Trophoblast cell (in vitro differentiated cells and primary cell): ENCODE measurements around the gene MYL3.

ENCODE experiments used
- DNase-seq, 2 donors: peaks; one replicate each; pipeline ENCODE4 v3.0.0-alpha.2; 2016
- H2AFZ ChIP-seq: 2 replicates; pipeline ENCODE4 v1.6.1; 2013; ENCODE audit warnings: low read length, moderate library complexity, mild to moderate bottlenecking; ENCODE audit not compliant: insufficient read depth, poor library complexity
- H2AK5ac ChIP-seq: 2 replicates; pipeline ENCODE4 v1.6.1; 2013; ENCODE audit warnings: mild to moderate bottlenecking, low read length
- H2BK120ac ChIP-seq: 2 replicates; pipeline ENCODE4 v1.6.1; 2013; ENCODE audit warnings: low read length, mild to moderate bottlenecking, moderate library complexity; ENCODE audit not compliant: insufficient read depth, poor library complexity
- H2BK12ac ChIP-seq: 2 replicates; pipeline ENCODE4 v1.6.1; 2013; ENCODE audit warnings: mild to moderate bottlenecking, low read length, moderate library complexity
- H2BK5ac ChIP-seq: 2 replicates; pipeline ENCODE4 v1.6.1; 2013; ENCODE audit warnings: low read length, low read depth, moderate library complexity, mild to moderate bottlenecking; ENCODE audit not compliant: poor library complexity
- H3K14ac ChIP-seq: 2 replicates; pipeline ENCODE4 v1.6.1; 2013; ENCODE audit warnings: mild to moderate bottlenecking, low read length
- H3K18ac ChIP-seq: 2 replicates; pipeline ENCODE4 v1.6.1; 2013; ENCODE audit warnings: mild to moderate bottlenecking, low read length
- H3K23ac ChIP-seq: 2 replicates; pipeline ENCODE4 v1.6.1; 2013; ENCODE audit warnings: low read length
- H3K27ac ChIP-seq: 2 replicates; pipeline ENCODE4 v1.5.1; 2013; ENCODE audit warnings: low read depth, mild to moderate bottlenecking, inconsistent platforms, low read length, moderate library complexity
- H3K27me3 ChIP-seq: 2 replicates; pipeline ENCODE4 v1.6.1; 2013; ENCODE audit warnings: inconsistent platforms, mild to moderate bottlenecking, low read length, moderate library complexity; ENCODE audit not compliant: insufficient read depth
- H3K36me3 ChIP-seq, 2 experiments: 1 replicate in 1 of 2; 2 replicates in 1 of 2; pipeline ENCODE4 v1.6.1; 2013; ENCODE audit warnings: low read length in 2 of 2, mild to moderate bottlenecking in 2 of 2, moderate library complexity in 1 of 2; ENCODE audit not compliant: insufficient read depth in 2 of 2, control insufficient read depth in 1 of 2
- H3K4ac ChIP-seq: 2 replicates; pipeline ENCODE4 v1.6.1; 2013; ENCODE audit warnings: low read depth, mild to moderate bottlenecking, low read length, moderate library complexity
- H3K4me1 ChIP-seq, 2 experiments: 1 replicate in 1 of 2; 2 replicates in 1 of 2; pipeline ENCODE4 v1.6.1; 2013; ENCODE audit warnings: low read length in 2 of 2, mild to moderate bottlenecking in 2 of 2, moderate library complexity in 1 of 2; ENCODE audit not compliant: insufficient read depth in 2 of 2, control insufficient read depth in 1 of 2
- H3K4me2 ChIP-seq: 2 replicates; pipeline ENCODE4 v1.6.1; 2013; ENCODE audit warnings: inconsistent platforms, mild to moderate bottlenecking, low read length, moderate library complexity
- H3K4me3 ChIP-seq: 2 replicates; pipeline ENCODE4 v1.5.1; 2013; ENCODE audit warnings: mild to moderate bottlenecking, low read depth, low read length, inconsistent platforms
- H3K79me1 ChIP-seq: one replicate; pipeline ENCODE4 v1.6.1; 2013; ENCODE audit warnings: low read length
- H3K79me2 ChIP-seq: 2 replicates; pipeline ENCODE4 v1.6.1; 2013; ENCODE audit warnings: low read length, mild to moderate bottlenecking; ENCODE audit not compliant: control insufficient read depth, insufficient read depth, poor library complexity
- H3K9ac ChIP-seq: 2 replicates; pipeline ENCODE4 v1.6.1; 2013; ENCODE audit warnings: mild to moderate bottlenecking, low read length
- H3K9me3 ChIP-seq: 2 replicates; pipeline ENCODE4 v1.6.1; 2013; ENCODE audit warnings: low read depth, mild to moderate bottlenecking, control low read depth, inconsistent platforms, low read length; ENCODE audit not compliant: insufficient read depth
- H4K12ac ChIP-seq: 2 replicates; pipeline ENCODE4 v1.6.1; 2013; ENCODE audit warnings: low read depth, mild to moderate bottlenecking, low read length, moderate library complexity
- H4K8ac ChIP-seq: 2 replicates; pipeline ENCODE4 v1.6.1; 2013; ENCODE audit warnings: low read depth, mild to moderate bottlenecking, low read length, moderate library complexity
- H4K91ac ChIP-seq: one replicate; pipeline ENCODE4 v1.6.1; 2013; ENCODE audit warnings: low read depth, mild to moderate bottlenecking, low read length, moderate library complexity
- WGBS: extraction: QIAGEN DNeasy Blood & Tissue Kit; methylation state at CpG from one replicate; pipeline ENCODE4 v1.1.7; 2013; ENCODE audit warnings: missing lambda C conversion rate; ENCODE audit not compliant: insufficient read length, insufficient coverage; ENCODE audit errors: extremely low coverage; 5-methylcytosine and 5-hydroxymethylcytosine counted together

Gene MYL3

DNA sequence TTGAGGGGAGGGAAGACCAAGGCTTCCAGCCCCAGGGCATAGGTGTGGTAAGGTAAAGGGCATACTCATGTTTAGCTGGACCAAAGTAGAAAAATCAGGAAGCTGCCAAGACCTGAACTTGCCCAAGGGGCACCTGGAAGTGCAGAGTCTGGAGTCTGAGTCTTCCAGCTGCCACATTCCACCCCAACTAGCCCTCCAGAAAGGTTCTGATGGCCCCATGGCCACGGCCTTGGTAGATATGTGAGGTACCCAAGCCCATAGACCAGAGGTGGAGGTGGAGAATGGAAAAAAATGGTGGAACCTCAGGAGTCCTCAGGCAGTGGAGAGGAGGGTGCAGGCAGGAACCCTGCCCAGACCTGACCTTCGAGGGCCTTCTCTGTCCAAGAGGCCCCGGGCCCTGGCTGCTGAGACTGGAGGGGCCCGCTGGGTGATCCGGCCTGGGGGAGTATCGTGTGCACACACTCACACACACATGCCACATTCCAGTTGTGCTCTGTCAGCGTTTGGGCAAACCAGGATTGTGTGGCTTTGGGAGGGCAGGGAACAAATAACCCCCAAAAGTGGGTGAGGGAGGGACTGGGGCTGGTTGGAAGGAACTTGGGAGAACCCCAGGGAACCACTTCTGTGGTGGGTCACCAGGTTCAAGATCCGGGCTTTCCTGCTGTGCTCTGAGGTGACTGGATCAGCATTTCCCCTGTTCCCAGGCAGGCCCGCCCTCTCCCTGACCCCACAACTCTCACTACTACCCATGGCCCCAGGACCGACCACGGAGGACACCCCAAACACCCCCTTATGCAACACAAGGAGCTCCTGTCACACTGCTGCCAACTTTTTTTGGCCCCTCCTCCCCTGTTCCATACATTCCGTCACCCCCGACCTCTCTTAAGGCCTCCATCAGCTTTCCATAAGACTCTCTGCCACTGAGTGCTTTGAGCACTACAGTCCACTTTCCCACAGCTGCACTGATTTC, 11.6 kb downstream of the MYL3 start:
- Histone ChIP-seq H3K14ac (no peak overlapping the region), H3K18ac (no peak overlapping the region), H2BK120ac (no peak overlapping the region), H4K8ac (no peak overlapping the region), H3K4me2 (no peak overlapping the region), H3K4ac (no peak overlapping the region), H3K9me3 (peaks cover 3% of the 10 kb centered on the region), H4K91ac (no peak overlapping the region), H2AFZ (no peak overlapping the region), H3K27ac (no peak overlapping the region), H3K36me3 (no peaks in the 10 kb centered on the region), H4K12ac (no peak overlapping the region), H2BK12ac (no peak overlapping the region), H2BK5ac (no peak overlapping the region), H3K23ac (no peak overlapping the region), H3K79me2 (no peaks in the 10 kb centered on the region), H3K9ac (peak overlapping the region; percentile 25), H3K4me3 (no peak overlapping the region), H3K27me3 (no peaks in the 10 kb centered on the region), H3K4me1 (peaks cover 0 to 2% of the 10 kb centered on the region in 2 experiments), H2AK5ac (no peak overlapping the region), H3K79me1 (no peaks in the 10 kb centered on the region)
- DNase-seq, result peak in 1 of 2 donors; percentile 36
- no CpG with 5 or more reads among the region's 13 CpGs for WGBS

DNA sequence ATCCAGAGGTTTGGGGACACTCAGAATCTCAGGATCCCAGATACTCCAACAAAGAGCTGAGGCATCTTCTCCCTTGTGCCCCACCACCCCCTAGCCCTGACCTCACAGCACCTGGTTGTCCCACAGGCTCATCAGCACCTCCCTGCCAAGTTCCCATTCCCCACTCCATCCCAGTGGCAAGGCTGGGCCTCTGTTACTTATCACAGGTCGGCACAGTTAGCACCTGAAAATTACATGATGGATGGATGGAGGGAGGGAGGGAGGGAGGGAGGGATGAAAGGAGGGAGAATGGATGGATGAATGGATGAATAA, 12.8 kb downstream of the MYL3 start:
- H2BK120ac ChIP-seq, result no peak overlapping the region
- no peak overlapping the region for H3K23ac ChIP-seq
- H3K27me3 ChIP-seq, result no peaks in the 10 kb centered on the region
- H3K79me2 ChIP-seq, result peaks cover 3% of the 10 kb centered on the region
- H2BK5ac ChIP-seq, result no peak overlapping the region
- H2BK12ac ChIP-seq, result no peak overlapping the region
- no peak overlapping the region for H4K12ac ChIP-seq
- H3K4me2 ChIP-seq, result no peak overlapping the region
- peaks cover 7 to 11% of the 10 kb centered on the region in 2 experiments for H3K4me1 ChIP-seq
- no peak for DNase-seq
- H3K9me3 ChIP-seq, result peaks cover 3% of the 10 kb centered on the region
- H4K91ac ChIP-seq, result no peak overlapping the region
- H3K14ac ChIP-seq, result no peak overlapping the region
- no peak overlapping the region for H2AK5ac ChIP-seq
- no peak overlapping the region for H3K9ac ChIP-seq
- H3K4me3 ChIP-seq, result no peak overlapping the region
- no peaks in the 10 kb centered on the region for H3K36me3 ChIP-seq
- H3K18ac ChIP-seq, result no peak overlapping the region
- H2AFZ ChIP-seq, result no peak overlapping the region
- peaks cover 9% of the 10 kb centered on the region for H3K79me1 ChIP-seq
- H3K27ac ChIP-seq, result no peak overlapping the region
- WGBS, result no CpG with 5 or more reads among the region's 1 CpG
- no peak overlapping the region for H3K4ac ChIP-seq
- H4K8ac ChIP-seq, result no peak overlapping the region

DNA sequence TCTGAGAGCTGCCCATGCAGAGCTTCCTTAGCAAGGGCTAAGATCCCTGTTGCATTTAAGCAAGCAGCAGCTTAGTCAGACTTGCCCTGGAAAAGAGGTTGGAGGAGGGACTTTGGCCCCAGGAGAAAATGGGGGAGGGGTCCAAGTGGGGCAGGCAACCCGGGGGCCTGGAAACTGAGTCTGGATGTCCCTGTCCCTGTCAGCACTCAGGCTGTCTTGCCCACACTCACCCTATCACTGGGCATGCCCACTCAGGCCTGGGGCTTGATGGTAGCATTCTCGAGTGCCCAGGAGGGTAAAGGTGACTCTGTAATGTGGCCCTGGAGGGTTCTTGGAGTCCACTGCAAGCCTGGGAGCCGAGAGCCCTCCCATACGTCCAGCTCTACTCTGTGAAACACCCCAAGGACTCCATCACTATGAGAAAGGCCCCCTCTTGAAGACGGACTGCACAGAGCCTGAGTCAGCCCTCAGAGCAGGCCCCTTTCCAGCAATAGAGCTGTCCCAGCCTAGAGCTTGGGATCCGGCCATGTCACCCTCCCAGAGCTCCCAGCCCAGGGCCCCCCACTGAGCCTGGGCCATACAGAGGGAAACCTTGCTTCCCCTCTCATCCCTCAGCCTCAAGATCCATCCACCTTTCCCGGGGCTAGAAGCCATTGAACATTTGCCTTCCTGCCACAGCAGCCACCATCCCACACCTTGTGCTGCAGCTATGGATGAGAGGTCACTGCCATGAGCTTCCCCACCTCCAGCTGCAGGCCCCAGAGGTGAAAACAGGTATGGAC, 13.4 kb downstream of the MYL3 start:
- no peak overlapping the region for H2BK12ac ChIP-seq

DNA sequence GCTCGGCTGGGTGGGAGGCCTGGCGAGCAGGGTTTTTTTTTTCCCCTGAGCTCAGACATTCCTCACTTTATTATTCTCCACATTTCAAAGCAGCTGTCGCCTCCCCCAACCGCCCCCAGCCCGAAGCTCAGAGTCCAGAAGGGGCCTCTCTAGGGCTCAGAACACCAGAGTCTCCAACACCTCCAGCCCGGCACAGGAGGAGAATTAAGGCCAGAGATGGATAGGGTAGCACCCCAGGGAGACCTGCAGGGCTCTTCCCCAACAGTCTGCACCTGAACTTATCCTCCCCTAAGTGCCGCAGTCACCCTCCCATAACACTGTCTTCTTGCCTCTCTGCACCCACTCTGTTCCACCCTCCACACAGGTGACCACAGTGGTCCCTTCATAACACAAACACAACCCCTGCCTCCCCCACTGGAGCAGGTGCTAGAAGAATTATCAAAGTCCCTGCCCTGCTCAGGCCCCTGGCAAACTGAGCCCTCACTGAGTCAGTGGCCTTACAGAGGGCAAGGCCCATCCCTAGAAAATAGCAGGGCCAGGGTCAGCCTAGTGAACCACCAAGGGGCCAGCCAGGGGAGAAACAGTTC, 14.1 kb downstream of the MYL3 start:
- Histone ChIP-seq H4K12ac (no peak overlapping the region), H2AK5ac (no peak overlapping the region), H3K9ac (no peak overlapping the region), H3K18ac (no peak overlapping the region), H3K4me1 (peaks cover 10 to 19% of the 10 kb centered on the region in 2 experiments), H3K23ac (no peak overlapping the region), H3K4me2 (no peak overlapping the region), H3K27me3 (no peaks in the 10 kb centered on the region), H3K27ac (no peak overlapping the region), H2BK12ac (no peak overlapping the region), H3K79me2 (peaks cover 3% of the 10 kb centered on the region), H3K4ac (no peak overlapping the region), H4K8ac (no peak overlapping the region), H2BK5ac (no peak overlapping the region), H3K4me3 (no peak overlapping the region), H3K79me1 (peaks cover 15% of the 10 kb centered on the region), H3K9me3 (peaks cover 3% of the 10 kb centered on the region), H4K91ac (no peak overlapping the region), H3K14ac (no peak overlapping the region), H3K36me3 (no peaks in the 10 kb centered on the region), H2BK120ac (no peak overlapping the region), H2AFZ (no peak overlapping the region)
- no peak for DNase-seq
- no CpG with 5 or more reads among the region's 7 CpGs for WGBS

More for the DNA sequence above, 13.4 kb downstream of the MYL3 start:
- H3K4me2 ChIP-seq, result no peak overlapping the region
- H2AK5ac ChIP-seq, result no peak overlapping the region
- H3K79me2 ChIP-seq, result peaks cover 3% of the 10 kb centered on the region
- H3K4me1 ChIP-seq, result peaks cover 10 to 17% of the 10 kb centered on the region in 2 experiments
- no peak overlapping the region for H3K14ac ChIP-seq
- DNase-seq, result no peak
- WGBS, result no CpG with 5 or more reads among the region's 7 CpGs
- no peaks in the 10 kb centered on the region for H3K27me3 ChIP-seq
- no peak overlapping the region for H2BK5ac ChIP-seq
- H2BK120ac ChIP-seq, result no peak overlapping the region
- no peak overlapping the region for H3K9ac ChIP-seq
- no peak overlapping the region for H3K27ac ChIP-seq
- no peak overlapping the region for H3K4me3 ChIP-seq
- H3K36me3 ChIP-seq, result no peaks in the 10 kb centered on the region
- H4K12ac ChIP-seq, result no peak overlapping the region
- H3K23ac ChIP-seq, result no peak overlapping the region
- H4K8ac ChIP-seq, result no peak overlapping the region
- H4K91ac ChIP-seq, result no peak overlapping the region
- no peak overlapping the region for H3K18ac ChIP-seq
- H2AFZ ChIP-seq, result no peak overlapping the region
- H3K9me3 ChIP-seq, result peaks cover 3% of the 10 kb centered on the region
- H3K4ac ChIP-seq, result no peak overlapping the region
- H3K79me1 ChIP-seq, result peaks cover 14% of the 10 kb centered on the region
